Testis (tissue), 2 donors: ENCODE measurements around the gene MMRN2.

Experiments used
- POLR2A ChIP-seq: fragments of 450-650 bp; IDR thresholded peaks from one replicate; pipeline ENCODE4 v1.6.1; 2017; ENCODE audit warnings: antibody characterized with exemption, mild to moderate bottlenecking, moderate library complexity
- TF ChIP-seq, protein P1 (sequence below), 3 experiments: fragments of 450-650 bp in 2 of 3; fragments of 200-600 bp in 1 of 3; sonication (generic) in 1 of 3; IDR thresholded peaks; one replicate each; pipeline ENCODE4 v1.5.1; 2016 to 2019; ENCODE audit warnings: antibody characterized with exemption in 3 of 3, mild to moderate bottlenecking in 2 of 3, moderate library complexity in 1 of 3

DNA sequence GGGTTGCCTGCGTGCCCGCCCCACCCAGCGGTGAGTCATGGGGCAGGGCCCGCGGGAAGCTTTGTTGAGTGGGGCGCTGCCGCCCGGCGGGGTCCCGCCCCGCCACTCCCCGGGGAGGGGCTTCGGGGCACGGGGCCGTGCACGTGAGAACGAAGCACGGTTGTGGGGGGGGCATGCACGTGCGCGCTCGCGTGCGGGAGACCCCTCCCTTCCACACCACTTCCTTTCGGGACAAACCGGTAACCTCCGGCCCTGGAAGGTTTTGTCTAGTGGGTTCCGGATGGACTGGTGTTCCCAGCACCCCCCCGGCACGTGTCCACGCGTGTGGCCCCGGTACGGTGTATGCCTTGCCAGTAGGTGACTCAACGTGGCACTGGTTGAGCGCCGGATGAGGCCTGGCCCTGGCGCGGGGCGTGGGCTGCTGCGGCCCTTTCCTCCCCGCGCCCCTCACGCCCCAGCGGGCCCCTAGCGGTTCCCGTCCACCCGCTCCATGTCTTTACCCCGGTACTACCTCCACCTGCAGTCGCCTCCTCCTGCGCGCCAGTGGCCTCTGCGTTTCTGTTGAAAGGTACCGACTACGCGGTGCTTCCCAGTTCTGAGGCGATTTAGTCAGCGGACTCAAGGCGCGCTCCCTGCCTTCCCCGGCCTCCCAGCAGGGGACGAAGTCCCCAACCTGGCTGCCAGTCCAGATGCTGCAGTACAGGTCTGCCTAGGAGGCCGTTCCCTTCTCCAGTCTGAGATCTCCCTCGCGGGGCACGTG is 14.0 kb upstream of the MMRN2 start:
- TF ChIP-seq, protein P1, sequence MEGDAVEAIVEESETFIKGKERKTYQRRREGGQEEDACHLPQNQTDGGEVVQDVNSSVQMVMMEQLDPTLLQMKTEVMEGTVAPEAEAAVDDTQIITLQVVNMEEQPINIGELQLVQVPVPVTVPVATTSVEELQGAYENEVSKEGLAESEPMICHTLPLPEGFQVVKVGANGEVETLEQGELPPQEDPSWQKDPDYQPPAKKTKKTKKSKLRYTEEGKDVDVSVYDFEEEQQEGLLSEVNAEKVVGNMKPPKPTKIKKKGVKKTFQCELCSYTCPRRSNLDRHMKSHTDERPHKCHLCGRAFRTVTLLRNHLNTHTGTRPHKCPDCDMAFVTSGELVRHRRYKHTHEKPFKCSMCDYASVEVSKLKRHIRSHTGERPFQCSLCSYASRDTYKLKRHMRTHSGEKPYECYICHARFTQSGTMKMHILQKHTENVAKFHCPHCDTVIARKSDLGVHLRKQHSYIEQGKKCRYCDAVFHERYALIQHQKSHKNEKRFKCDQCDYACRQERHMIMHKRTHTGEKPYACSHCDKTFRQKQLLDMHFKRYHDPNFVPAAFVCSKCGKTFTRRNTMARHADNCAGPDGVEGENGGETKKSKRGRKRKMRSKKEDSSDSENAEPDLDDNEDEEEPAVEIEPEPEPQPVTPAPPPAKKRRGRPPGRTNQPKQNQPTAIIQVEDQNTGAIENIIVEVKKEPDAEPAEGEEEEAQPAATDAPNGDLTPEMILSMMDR (IDR thresholded peaks at IDR 0.05), result peak in 1 of 3 experiments; percentile 37
- TF ChIP-seq POLR2A, result no peak
